ENCODE results near the gene ZNF337. TPM values are rescaled to one million over a fixed set of nuclear protein-coding genes. Genes with fewer than 3 reads are reported as not detected.

The ZNF337 gene
- total and polyA plus RNA-seq, 2 experiments from 2014 or later: 6.6 to 11.3 TPM

DNA sequence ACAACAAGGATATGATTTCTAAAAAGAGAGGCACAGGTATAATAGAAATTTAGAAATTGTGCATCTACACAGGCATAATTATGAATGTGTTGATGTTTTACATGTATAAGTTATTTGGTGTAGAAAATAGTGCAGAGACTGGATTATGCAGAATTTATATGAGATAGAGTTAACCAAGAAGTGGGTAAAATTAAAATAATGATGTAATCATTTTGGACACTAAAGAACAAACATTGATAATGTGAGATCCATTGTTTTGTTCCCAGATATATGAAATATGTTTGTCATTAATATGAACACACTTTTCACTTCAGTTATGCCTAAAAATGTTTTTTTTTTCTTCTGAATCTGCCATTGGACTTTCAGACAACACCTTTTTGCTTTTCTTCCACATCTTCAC is 37.2 kb upstream of the ZNF337 start:
- no peak overlapping the region for H3K4me3 ChIP-seq
- H3K36me3 ChIP-seq (replicated peaks; ENCODE audit: insufficient read depth, low read depth): no peaks in the 10 kb centered on the region
- H3K9me2 ChIP-seq (replicated peaks; ENCODE audit: insufficient read depth): no peaks in the 10 kb centered on the region
- H3K4me1 ChIP-seq (ENCODE audit: insufficient read depth): no peaks in the 10 kb centered on the region
- H3K79me2 ChIP-seq: no peaks in the 10 kb centered on the region
- no peaks in the 10 kb centered on the region for H3K9me3 ChIP-seq (ENCODE audit: low read depth)
- no peaks in the 10 kb centered on the region for H3K27me3 ChIP-seq
- TF ChIP-seq EZH2 (IDR thresholded peaks at IDR 0.05; ENCODE audit: borderline replicate concordance) (no peak), CTCF (IDR thresholded peaks at IDR 0.05; ENCODE audit: poor library complexity) (no peak), EZH2phosphoT487 (IDR thresholded peaks at IDR 0.05; ENCODE audit: low read depth, severe bottlenecking, unreplicated experiment) (no peak)
- no peaks in the 10 kb centered on the region for H4K20me1 ChIP-seq (ENCODE audit: insufficient read depth, poor library complexity, severe bottlenecking)
- DNase-seq (ENCODE audit: low spot score): no peak
- no peak overlapping the region for H3K27ac ChIP-seq
- H3K4me2 ChIP-seq: no peak overlapping the region
- H2AFZ ChIP-seq: no peak overlapping the region

DNA sequence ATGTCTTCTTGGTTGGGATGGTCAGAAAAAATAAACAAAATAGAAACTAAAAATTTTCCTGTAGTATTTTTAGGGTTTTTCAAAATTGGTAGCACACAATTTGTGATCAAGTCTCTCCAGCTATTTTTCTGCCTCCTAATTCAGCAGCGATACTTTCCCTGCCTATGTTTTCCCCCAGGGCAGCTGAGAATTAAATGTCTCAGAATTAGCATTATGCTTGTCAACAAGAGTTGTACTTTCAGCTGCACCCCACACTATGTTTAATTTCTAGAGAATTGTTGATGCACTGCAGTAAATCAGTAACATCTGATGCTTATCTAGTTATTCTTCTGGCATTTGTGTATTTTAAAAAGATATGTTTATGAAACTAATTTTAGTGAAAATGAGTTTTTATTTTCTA is 34.2 kb upstream of the ZNF337 start:
- no peak overlapping the region for H3K4me2 ChIP-seq
- DNase-seq (ENCODE audit: low spot score): no peak
- H3K27me3 ChIP-seq: no peaks in the 10 kb centered on the region
- TF ChIP-seq EZH2 (IDR thresholded peaks at IDR 0.05; ENCODE audit: borderline replicate concordance) (no peak), CTCF (IDR thresholded peaks at IDR 0.05; ENCODE audit: poor library complexity) (no peak), EZH2phosphoT487 (IDR thresholded peaks at IDR 0.05; ENCODE audit: low read depth, severe bottlenecking, unreplicated experiment) (no peak)
- H3K79me2 ChIP-seq: no peaks in the 10 kb centered on the region
- no peak overlapping the region for H2AFZ ChIP-seq
- WGBS (ENCODE audit: low lambda C conversion rate, missing lambda C conversion rate): 73% methylated on average over 1 of the region's 1 CpG
- no peaks in the 10 kb centered on the region for H3K36me3 ChIP-seq (replicated peaks; ENCODE audit: insufficient read depth, low read depth)
- H3K4me1 ChIP-seq (ENCODE audit: insufficient read depth): no peaks in the 10 kb centered on the region
- H3K9me2 ChIP-seq (replicated peaks; ENCODE audit: insufficient read depth): no peaks in the 10 kb centered on the region
- H4K20me1 ChIP-seq (ENCODE audit: insufficient read depth, poor library complexity, severe bottlenecking): no peaks in the 10 kb centered on the region
- H3K27ac ChIP-seq: no peak overlapping the region
- H3K4me3 ChIP-seq: no peak overlapping the region
- H3K9me3 ChIP-seq (ENCODE audit: low read depth): no peaks in the 10 kb centered on the region

GRCh38 chr20:25726357-25726756 is 29.7 kb upstream of the ZNF337 start:
- H2AFZ ChIP-seq: no peak overlapping the region
- H3K9me2 ChIP-seq (replicated peaks; ENCODE audit: insufficient read depth): no peaks in the 10 kb centered on the region
- no peaks in the 10 kb centered on the region for H3K79me2 ChIP-seq
- no peaks in the 10 kb centered on the region for H3K4me1 ChIP-seq (ENCODE audit: insufficient read depth)
- H3K4me3 ChIP-seq: no peak overlapping the region
- H3K27me3 ChIP-seq: no peaks in the 10 kb centered on the region
- WGBS (ENCODE audit: low lambda C conversion rate, missing lambda C conversion rate): 94% methylated on average over 1 of the region's 1 CpG
- peaks cover 4% of the 10 kb centered on the region for H3K9me3 ChIP-seq (ENCODE audit: low read depth)
- H3K36me3 ChIP-seq (replicated peaks; ENCODE audit: insufficient read depth, low read depth): no peaks in the 10 kb centered on the region
- H3K27ac ChIP-seq: no peak overlapping the region
- DNase-seq (ENCODE audit: low spot score): no peak
- no peak overlapping the region for H3K4me2 ChIP-seq
- TF ChIP-seq EZH2 (IDR thresholded peaks at IDR 0.05; ENCODE audit: borderline replicate concordance): no peak
- no peak for TF ChIP-seq CTCF (IDR thresholded peaks at IDR 0.05; ENCODE audit: poor library complexity)
- no peak for TF ChIP-seq EZH2phosphoT487 (IDR thresholded peaks at IDR 0.05; ENCODE audit: low read depth, severe bottlenecking, unreplicated experiment)
- no peaks in the 10 kb centered on the region for H4K20me1 ChIP-seq (ENCODE audit: insufficient read depth, poor library complexity, severe bottlenecking)

DNA sequence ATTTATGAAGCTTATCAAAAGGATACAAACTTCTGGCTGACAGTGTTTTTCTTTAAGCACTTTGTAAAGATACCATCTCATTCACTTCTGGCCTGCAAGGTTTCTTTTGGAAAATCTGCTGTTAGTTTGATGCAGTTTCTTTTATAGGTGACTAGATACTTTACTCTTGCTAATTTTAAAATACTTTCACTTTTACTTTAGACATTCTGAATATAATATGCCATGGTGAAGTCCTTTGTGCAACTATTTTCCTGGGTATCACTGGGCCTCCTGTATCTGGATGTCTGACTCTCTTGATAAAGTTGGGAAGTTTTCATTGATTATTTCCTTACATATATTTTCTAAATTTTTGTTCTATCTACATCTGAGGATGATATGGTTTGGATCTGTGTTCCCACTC is 29.0 kb upstream of the ZNF337 start:
- H3K36me3 ChIP-seq (replicated peaks; ENCODE audit: insufficient read depth, low read depth): no peaks in the 10 kb centered on the region
- H3K4me1 ChIP-seq (ENCODE audit: insufficient read depth): no peaks in the 10 kb centered on the region
- no peak overlapping the region for H3K27ac ChIP-seq
- H3K4me2 ChIP-seq: no peak overlapping the region
- no peak for DNase-seq (ENCODE audit: low spot score)
- no peaks in the 10 kb centered on the region for H3K27me3 ChIP-seq
- no peak overlapping the region for H2AFZ ChIP-seq
- TF ChIP-seq EZH2 (IDR thresholded peaks at IDR 0.05; ENCODE audit: borderline replicate concordance) (no peak), CTCF (IDR thresholded peaks at IDR 0.05; ENCODE audit: poor library complexity) (no peak), EZH2phosphoT487 (IDR thresholded peaks at IDR 0.05; ENCODE audit: low read depth, severe bottlenecking, unreplicated experiment) (no peak)
- H3K79me2 ChIP-seq: no peaks in the 10 kb centered on the region
- H4K20me1 ChIP-seq (ENCODE audit: insufficient read depth, poor library complexity, severe bottlenecking): no peaks in the 10 kb centered on the region
- no peak overlapping the region for H3K4me3 ChIP-seq
- H3K9me2 ChIP-seq (replicated peaks; ENCODE audit: insufficient read depth): no peaks in the 10 kb centered on the region
- H3K9me3 ChIP-seq (ENCODE audit: low read depth): peaks cover 4% of the 10 kb centered on the region

Measured in hepatocyte (in vitro differentiated cells).